ENCODE measurements around the gene FXYD4.

Gene FXYD4

GRCh38 chr10:43395571-43396060 lies 24.2 kb downstream of the FXYD4 start:
- Histone ChIP-seq H4K20me1 (ENCODE audit: insufficient read depth) (peaks cover 14% of the 10 kb centered on the region), H3K27ac (peak overlapping the region; percentile 58; the same call in 1 of the 2 replicates), H3K9ac (peak overlapping the region; percentile 60; the same call in 1 of the 2 replicates), H3K4me2 (peak overlapping the region; percentile 13; the same call in 1 of the 2 replicates), H3K4me3 (IDR thresholded peaks at IDR 0.05; ENCODE audit: insufficient read depth, low read depth, low read length) (no peak overlapping the region), H3K79me2 (ENCODE audit: insufficient read depth, low read depth) (peaks cover 80% of the 10 kb centered on the region), H3K27me3 (ENCODE audit: insufficient read depth, low read depth) (no peaks in the 10 kb centered on the region), H3K36me3 (ENCODE audit: insufficient read depth) (peaks cover 23% of the 10 kb centered on the region; the same call in 1 of the 2 replicates), H2AFZ (ENCODE audit: low read depth) (no peak overlapping the region), H3K4me1 (ENCODE audit: low read depth, poor library complexity, severe bottlenecking) (peaks cover 9% of the 10 kb centered on the region)
- TF ChIP-seq CTCF (conservative IDR thresholded peaks at IDR 0.05; ENCODE audit: low read depth, low read length), result no peak

- H3K36me3 ChIP-seq (ENCODE audit: insufficient read depth), result peaks cover 19% of the 10 kb centered on the region; the same call in 1 of the 2 replicates
- H2AFZ ChIP-seq (ENCODE audit: low read depth), result no peak overlapping the region
- H3K79me2 ChIP-seq (ENCODE audit: insufficient read depth, low read depth), result peaks cover 87% of the 10 kb centered on the region
- H3K4me3 ChIP-seq (IDR thresholded peaks at IDR 0.05; ENCODE audit: insufficient read depth, low read depth, low read length), result no peak overlapping the region
- peaks cover 21% of the 10 kb centered on the region for H4K20me1 ChIP-seq (ENCODE audit: insufficient read depth)
- H3K4me2 ChIP-seq, result no peak overlapping the region
- peak overlapping the region; percentile 60; the same call in 1 of the 2 replicates for H3K9ac ChIP-seq
- peak overlapping the region; percentile 65 for H3K27ac ChIP-seq
- TF ChIP-seq CTCF (conservative IDR thresholded peaks at IDR 0.05; ENCODE audit: low read depth, low read length), result no peak
- no peaks in the 10 kb centered on the region for H3K27me3 ChIP-seq (ENCODE audit: insufficient read depth, low read depth)
- H3K4me1 ChIP-seq (ENCODE audit: low read depth, poor library complexity, severe bottlenecking), result peaks cover 9% of the 10 kb centered on the region
These were observed 24.9 kb downstream of the FXYD4 start for GRCh38 chr10:43396061-43396927.

GRCh38 chr10:43396928-43397624 lies 25.6 kb downstream of the FXYD4 start:
- no peak overlapping the region for H2AFZ ChIP-seq (ENCODE audit: low read depth)
- H3K27me3 ChIP-seq (ENCODE audit: insufficient read depth, low read depth), result no peaks in the 10 kb centered on the region
- H3K27ac ChIP-seq, result peak overlapping the region; percentile 65
- TF ChIP-seq CTCF (conservative IDR thresholded peaks at IDR 0.05; ENCODE audit: low read depth, low read length), result no peak
- peak overlapping the region; percentile 60 for H3K9ac ChIP-seq
- peaks cover 15% of the 10 kb centered on the region for H3K4me1 ChIP-seq (ENCODE audit: low read depth, poor library complexity, severe bottlenecking)
- peaks cover 29% of the 10 kb centered on the region for H4K20me1 ChIP-seq (ENCODE audit: insufficient read depth)
- H3K79me2 ChIP-seq (ENCODE audit: insufficient read depth, low read depth), result peaks cover 95% of the 10 kb centered on the region
- peaks cover 19% of the 10 kb centered on the region; the same call in 1 of the 2 replicates for H3K36me3 ChIP-seq (ENCODE audit: insufficient read depth)
- H3K4me2 ChIP-seq, result peak overlapping the region; percentile 14
- H3K4me3 ChIP-seq (IDR thresholded peaks at IDR 0.05; ENCODE audit: insufficient read depth, low read depth, low read length), result no peak overlapping the region

GRCh38 chr10:43398939-43399319 lies 27.5 kb downstream of the FXYD4 start:
- Histone ChIP-seq H3K4me1 (ENCODE audit: low read depth, poor library complexity, severe bottlenecking) (peaks cover 28% of the 10 kb centered on the region), H3K27me3 (ENCODE audit: insufficient read depth, low read depth) (no peaks in the 10 kb centered on the region), H3K27ac (peak overlapping the region; percentile 65; the same call in 1 of the 2 replicates), H3K36me3 (ENCODE audit: insufficient read depth) (peaks cover 14% of the 10 kb centered on the region; the same call in 1 of the 2 replicates), H3K9ac (peak overlapping the region; percentile 60; the same call in 1 of the 2 replicates), H3K4me2 (peak overlapping the region; percentile 17), H4K20me1 (ENCODE audit: insufficient read depth) (peaks cover 40% of the 10 kb centered on the region), H2AFZ (ENCODE audit: low read depth) (no peak overlapping the region), H3K79me2 (ENCODE audit: insufficient read depth, low read depth) (peaks cover 96% of the 10 kb centered on the region), H3K4me3 (IDR thresholded peaks at IDR 0.05; ENCODE audit: insufficient read depth, low read depth, low read length) (no peak overlapping the region)
- TF ChIP-seq CTCF (conservative IDR thresholded peaks at IDR 0.05; ENCODE audit: low read depth, low read length), result no peak

Data from KMS-11 (cell line).